AG04450 (cell line): ENCODE measurements around the gene RHBDF2. TPM values are rescaled to one million over a fixed set of nuclear protein-coding genes. Genes with fewer than 3 reads are reported as not detected.

Experiments used
- CTCF ChIA-PET: fragments of 300-600, 350-600 bp; formaldehyde crosslinking; extraction: SDS; loops from one replicate; lab custom pipeline; 2022; ENCODE audit warnings: antibody characterized with exemption, inconsistent platforms; lab: Charles Lee
- POLR2A ChIA-PET: fragments of 350-600 bp; formaldehyde crosslinking; extraction: SDS; loops from one replicate; lab custom pipeline; 2021; ENCODE audit warnings: antibody characterized with exemption, inconsistent platforms; lab: Yijun Ruan, JAX
- DNase-seq: peaks from one replicate; pipeline ENCODE4 v3.0.0-alpha.2; 2011; ENCODE audit warnings: low read depth, low spot score
- H3K27ac ChIP-seq: one replicate; pipeline ENCODE4 v1.5.1; 2012; ENCODE audit warnings: low read depth, low read length, control low read depth
- H3K27me3 ChIP-seq: one replicate; pipeline ENCODE4 v1.6.0; 2012; ENCODE audit warnings: low read length; ENCODE audit not compliant: control insufficient read depth, insufficient read depth
- H3K4me3 ChIP-seq: 2 replicates; pipeline ENCODE4 v1.5.1; 2011; ENCODE audit warnings: mild to moderate bottlenecking, low read depth, low read length, control low read depth
- H3K9me3 ChIP-seq: 2 replicates; pipeline ENCODE4 v1.5.1; 2012; ENCODE audit warnings: low read length; ENCODE audit not compliant: control insufficient read depth, insufficient read depth
- CTCF ChIP-seq: IDR thresholded peaks from 2 replicates; pipeline ENCODE4 v1.5.1; 2011; ENCODE audit warnings: low read depth, low read length, control low read depth, inconsistent platforms
- polyA plus RNA-seq: library from polyadenylated mRNA; depleted of rRNA; stranded (reverse); fragments of >200 nt; gene quantifications from 2 replicates; pipeline ENCODE4 v1.2.3, GENCODE V29; 2011

RHBDF2 gene
- polyA plus RNA-seq, 1 experiment = 5.4 TPM

GRCh38 chr17:76490112-76490710, 11.0 kb downstream of the RHBDF2 start:
- ChIA-PET CTCF (interaction anchor here (1.1 kb wide), 1 partner anchor 23 kb away, joined by 3 read pairs; no protein-coding TSS in a partner anchor), POLR2A (no interaction called here)
- Histone ChIP-seq H3K27ac (no peak overlapping the region), H3K27me3 (no peaks in the 10 kb centered on the region), H3K4me3 (no peak overlapping the region), H3K9me3 (no peaks in the 10 kb centered on the region)
- TF ChIP-seq CTCF = no peak
- DNase-seq = no peak

GRCh38 chr17:76487451-76488192, 13.6 kb downstream of the RHBDF2 start:
- Histone ChIP-seq H3K9me3 (peaks cover 2% of the 10 kb centered on the region; the same call in 1 of the 2 replicates), H3K4me3 (no peak overlapping the region), H3K27ac (no peak overlapping the region), H3K27me3 (no peaks in the 10 kb centered on the region)
- CTCF ChIA-PET = no interaction called here
- no peak for TF ChIP-seq CTCF
- POLR2A ChIA-PET = no interaction called here
- no peak for DNase-seq

GRCh38 chr17:76485569-76485968, 15.7 kb downstream of the RHBDF2 start:
- H3K9me3 ChIP-seq = peaks cover 2% of the 10 kb centered on the region; the same call in 1 of the 2 replicates
- POLR2A ChIA-PET = interaction anchor here (1.6 kb wide), 1 partner anchor 7 kb away, joined by 4 read pairs; no protein-coding TSS in a partner anchor
- no peaks in the 10 kb centered on the region for H3K27me3 ChIP-seq
- H3K4me3 ChIP-seq = no peak overlapping the region
- H3K27ac ChIP-seq = no peak overlapping the region
- no peak for TF ChIP-seq CTCF
- CTCF ChIA-PET = interaction anchor here (0.7 to 1.3 kb wide), 3 partner anchors 27 to 115 kb away, joined by 3 to 7 read pairs (median 7); no protein-coding TSS in a partner anchor
- DNase-seq = no peak

- ChIA-PET CTCF (no interaction called here), POLR2A (interaction anchor here (1.6 kb wide), 1 partner anchor 9 kb away, joined by 4 read pairs; no protein-coding TSS in a partner anchor)
- no peak overlapping the region for H3K27ac ChIP-seq
- no peak overlapping the region for H3K4me3 ChIP-seq
- no peak for DNase-seq
- no peaks in the 10 kb centered on the region for H3K27me3 ChIP-seq
- H3K9me3 ChIP-seq = peaks cover 2% of the 10 kb centered on the region; the same call in 1 of the 2 replicates
- no peak for TF ChIP-seq CTCF
Measured at GRCh38 chr17:76484228-76484725, 16.9 kb downstream of the RHBDF2 start.
